Left renal cortex interstitium (tissue), 4 donors: ENCODE data around the gene ATP13A4. TPM values are rescaled to one million over a fixed set of nuclear protein-coding genes. Genes with fewer than 3 reads are reported as not detected.

Source experiments
- DNase-seq, 4 donors: peaks; one replicate each; pipeline ENCODE4 v3.0.0-alpha.2; 2013; ENCODE audit warnings: low read depth in 4 of 4, low spot score in 2 of 4, missing footprints in 1 of 4
- polyA plus RNA-seq, 4 donors: library from polyadenylated mRNA; unstranded; fragments of 120-200 nt; gene quantifications; one replicate each; pipeline ENCODE4 v1.2.1, GENCODE V29; 2013; ENCODE audit not compliant: insufficient read length in 4 of 4

ATP13A4 gene
- polyA plus RNA-seq, 4 donors: 0.72 to 2.4 (median 1.6) TPM

DNA sequence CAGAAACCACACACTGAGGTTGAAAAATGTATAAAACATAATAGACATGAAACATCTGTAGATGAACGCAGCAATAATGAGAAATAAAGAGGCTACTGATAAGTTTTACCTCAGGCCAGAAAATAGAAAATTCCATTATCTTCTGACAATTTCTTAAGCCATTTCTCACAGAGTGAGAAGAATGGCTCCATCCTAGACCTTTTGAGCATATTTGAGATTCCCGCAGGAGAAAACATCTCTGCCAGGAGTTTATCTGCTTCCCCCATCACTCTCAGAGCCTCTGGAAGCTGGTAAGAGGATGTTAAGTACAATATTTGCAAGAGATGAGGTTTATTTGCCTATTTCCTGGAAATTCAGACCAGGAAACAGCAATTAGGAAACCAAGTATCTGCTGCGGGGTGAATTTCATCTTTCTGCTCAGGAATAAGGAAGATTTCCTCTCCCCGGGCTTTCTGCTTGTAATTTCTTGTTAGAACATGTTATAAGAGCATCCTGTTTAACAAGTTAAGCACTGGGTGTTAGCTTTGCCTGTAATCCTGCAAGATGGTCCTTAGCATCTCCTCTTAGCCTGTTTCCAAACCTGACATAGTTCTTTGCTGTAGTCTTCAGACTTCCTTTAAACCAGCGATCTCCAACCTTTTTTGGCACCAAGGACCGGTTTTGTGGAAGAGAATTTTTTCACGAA is 54.8 kb downstream of the ATP13A4 start:
- DNase-seq: no peak

- DNase-seq: no peak
Measured at GRCh38 chr3:193499136-193499770, 55.4 kb downstream of the ATP13A4 start.

- DNase-seq: no peak
Measured at GRCh38 chr3:193498215-193498614, 56.5 kb downstream of the ATP13A4 start.

- DNase-seq: no peak
Measured at GRCh38 chr3:193496658-193497057, 58.0 kb downstream of the ATP13A4 start.

- no peak for DNase-seq
Measured at GRCh38 chr3:193491026-193491425, 63.7 kb downstream of the ATP13A4 start.

GRCh38 chr3:193490580-193490979 is 64.1 kb downstream of the ATP13A4 start:
- DNase-seq: no peak

DNA sequence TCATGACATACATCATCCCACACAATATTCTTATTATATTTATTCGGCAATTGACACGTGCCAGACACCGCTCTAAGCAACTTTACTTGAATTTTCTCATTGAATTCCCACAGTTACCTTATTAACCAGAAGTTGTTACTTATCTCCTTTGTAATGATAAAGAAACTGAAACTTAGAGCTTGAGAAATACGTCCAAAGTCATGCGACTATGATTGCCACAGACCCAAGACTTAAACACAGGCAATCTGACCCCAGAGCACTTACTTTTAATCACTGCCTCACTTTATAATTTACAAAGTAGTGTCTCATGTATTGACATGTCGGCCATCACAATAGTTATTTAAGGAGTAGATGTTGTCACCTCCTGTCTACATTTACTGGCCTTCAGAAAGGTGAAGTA is 64.7 kb downstream of the ATP13A4 start:
- no peak for DNase-seq

DNA sequence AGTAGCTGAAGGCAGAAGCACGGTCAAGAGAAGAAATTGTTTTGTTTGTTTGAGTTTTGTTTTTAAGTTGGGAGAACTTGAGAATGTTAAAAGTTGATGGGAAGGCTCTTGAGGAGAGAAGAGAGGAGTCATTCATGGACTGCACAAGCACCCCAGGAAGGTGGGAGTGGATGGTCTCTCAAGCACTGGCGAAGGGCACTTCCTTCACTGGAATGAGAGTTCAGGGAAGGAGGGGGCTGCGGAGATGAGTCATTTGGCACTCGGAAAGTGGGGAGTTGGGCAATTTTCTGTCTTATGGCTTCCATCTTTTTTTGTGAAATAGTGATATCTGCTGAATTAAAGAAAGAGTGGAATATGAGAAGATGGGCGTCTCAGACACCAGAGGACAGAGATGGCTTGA is 66.0 kb downstream of the ATP13A4 start:
- no peak for DNase-seq

GRCh38 chr3:193483988-193484539 is 70.6 kb downstream of the ATP13A4 start:
- no peak for DNase-seq

GRCh38 chr3:193481436-193481835 is 73.3 kb downstream of the ATP13A4 start:
- no peak for DNase-seq

- no peak for DNase-seq
Measured at GRCh38 chr3:193474446-193474845, 80.2 kb downstream of the ATP13A4 start.

DNA sequence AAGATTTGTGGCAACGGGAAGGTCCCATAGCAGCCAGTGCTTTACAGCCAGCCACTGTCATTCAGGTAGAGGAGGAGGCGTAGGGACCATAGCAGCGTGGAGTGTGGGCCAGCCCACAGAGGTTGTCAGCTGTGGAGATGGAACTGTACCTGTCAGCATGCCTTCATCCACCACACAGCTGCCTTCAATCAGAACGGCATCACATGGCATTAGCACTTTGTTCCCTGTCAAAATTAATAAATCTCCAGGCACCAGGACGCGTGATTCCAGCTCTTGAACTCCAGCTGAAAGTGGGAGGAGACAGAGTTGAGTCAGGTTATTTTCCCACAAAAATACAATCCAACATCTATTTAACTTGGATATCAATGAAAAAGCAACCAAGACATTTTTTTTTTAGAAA is 84.0 kb downstream of the ATP13A4 start:
- no peak for DNase-seq

DNA sequence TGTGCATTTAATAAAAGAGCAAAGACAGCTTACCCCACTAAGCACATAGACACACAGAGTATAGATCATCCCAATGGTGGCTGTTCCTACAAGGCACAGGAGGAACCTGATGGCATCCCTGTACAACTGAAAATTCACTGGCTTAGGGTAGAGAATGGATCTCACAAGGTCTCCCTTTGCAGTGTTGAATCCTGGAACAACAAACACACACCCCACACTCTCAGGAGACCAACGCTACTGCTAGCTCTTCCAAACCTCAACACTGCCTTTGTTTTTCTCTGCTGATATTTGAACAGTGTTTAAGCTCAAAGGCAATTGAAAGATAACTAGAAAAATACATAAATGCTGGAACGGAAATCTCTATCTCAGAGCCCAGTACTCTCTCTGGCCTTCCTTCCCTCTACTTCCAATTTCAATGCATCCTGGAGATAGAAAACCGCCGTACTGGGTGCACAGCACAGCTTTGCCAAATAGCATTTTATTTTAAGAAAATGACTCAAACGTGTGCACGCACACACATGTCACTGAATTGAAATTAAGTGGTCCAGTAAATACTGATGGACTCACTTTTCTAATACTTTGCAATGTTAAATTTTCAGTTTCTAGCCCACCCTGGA is 88.6 kb downstream of the ATP13A4 start:
- DNase-seq: no peak

- DNase-seq: no peak
Measured at GRCh38 chr3:193464889-193465288, 89.8 kb downstream of the ATP13A4 start.

GRCh38 chr3:193457526-193457925 is 97.2 kb downstream of the ATP13A4 start:
- DNase-seq: no peak

DNA sequence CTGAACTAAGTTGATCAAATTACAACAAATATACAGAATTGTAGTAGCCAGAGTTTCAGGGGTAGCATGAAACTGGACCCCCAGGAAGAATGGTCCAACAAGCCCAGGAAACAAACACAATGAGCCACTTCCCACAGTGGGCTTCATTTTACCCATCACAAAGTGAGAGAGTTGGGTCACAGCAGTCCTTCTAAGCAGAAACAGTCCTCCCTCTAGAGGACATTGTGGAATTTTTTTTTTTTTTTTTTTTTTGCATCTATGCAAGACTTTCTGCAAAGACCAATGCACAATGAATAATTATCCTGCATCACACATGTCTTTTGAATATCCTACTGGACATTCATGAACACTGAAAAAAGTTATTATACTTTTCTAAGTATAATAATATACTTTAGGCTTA is 102.4 kb downstream of the ATP13A4 start:
- DNase-seq: no peak

GRCh38 chr3:193451902-193452301 is 102.8 kb downstream of the ATP13A4 start:
- DNase-seq: no peak

- no peak for DNase-seq
Measured at GRCh38 chr3:193446965-193447602, 107.6 kb downstream of the ATP13A4 start.

DNA sequence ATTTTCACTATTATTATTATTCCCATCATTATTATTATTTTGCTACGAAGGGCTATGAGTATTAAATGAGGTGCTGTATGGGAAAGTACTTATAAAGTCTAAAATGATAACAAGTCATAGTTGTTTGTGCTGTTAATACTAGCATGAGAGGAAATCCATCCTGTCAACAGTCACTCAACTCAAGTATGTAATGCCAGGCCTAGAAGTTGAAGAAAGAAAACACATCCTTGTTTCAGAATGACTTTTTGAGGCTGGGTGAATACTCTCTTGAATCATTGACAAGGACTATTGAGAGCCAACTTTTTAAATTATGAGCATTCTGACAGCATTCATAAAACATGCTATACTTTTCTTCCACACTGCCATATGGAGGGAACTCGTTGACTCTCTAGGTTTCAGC is 115.3 kb downstream of the ATP13A4 start:
- DNase-seq: no peak

- DNase-seq: no peak
Measured at GRCh38 chr3:193418576-193419373, 135.9 kb downstream of the ATP13A4 start.
